Mucosa of gallbladder (tissue), 1 donor: ENCODE data around the gene CTBP2. TPM values are rescaled to one million over a fixed set of nuclear protein-coding genes. Genes with fewer than 3 reads are reported as not detected.
"Not testable (repeated sequence)": the region's sequence is repeated elsewhere in the genome, so short reads cannot be mapped to it uniquely, and the experiment has no call there.

Source experiments
- DNase-seq: peaks from one replicate; pipeline ENCODE4 v3.0.0-alpha.2; 2020; ENCODE audit warnings: low spot score
- total RNA-seq: library from RNA; stranded (reverse); gene quantifications from one replicate; pipeline ENCODE4 v1.2.1, GENCODE V29; 2021
- donor health status: DM: no; HTN: no; CAD: no.

Gene CTBP2
- total RNA-seq, 1 donor from 2014 or later = 99.5 TPM

DNA sequence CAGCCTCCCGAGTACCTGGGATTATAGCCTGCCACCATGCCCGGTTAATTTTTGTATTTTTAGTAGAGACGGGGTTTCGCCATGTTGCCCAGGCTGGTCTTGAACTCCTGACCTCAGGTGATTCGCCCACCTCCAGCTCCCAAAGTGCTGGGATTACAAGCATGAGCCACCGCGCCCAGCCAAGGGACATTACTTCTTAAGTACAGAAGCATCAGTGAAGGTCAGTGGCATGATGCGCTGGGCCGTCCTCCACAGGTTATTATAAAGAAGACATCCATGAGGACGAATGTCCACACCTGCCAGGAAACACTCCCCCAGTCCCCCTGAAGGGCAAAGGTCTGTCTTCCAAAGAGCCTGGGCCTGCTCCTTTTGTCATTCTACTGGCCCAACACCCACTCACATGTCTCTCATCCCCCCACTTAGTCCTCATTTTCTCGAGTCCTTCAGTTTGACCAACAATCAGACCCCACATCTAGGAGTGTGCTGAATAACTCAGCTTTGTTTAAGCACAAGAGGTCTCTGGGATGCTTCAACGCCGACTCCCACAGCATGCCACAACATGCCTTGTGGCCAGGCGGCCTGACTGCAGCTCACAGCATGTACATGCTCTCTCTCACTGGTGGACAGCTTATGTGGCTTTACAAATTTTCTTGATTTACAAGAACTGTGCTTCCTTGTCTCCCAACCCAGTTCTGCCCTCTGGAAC lies 73.0 kb downstream of the CTBP2 start:
- DNase-seq = no peak

DNA sequence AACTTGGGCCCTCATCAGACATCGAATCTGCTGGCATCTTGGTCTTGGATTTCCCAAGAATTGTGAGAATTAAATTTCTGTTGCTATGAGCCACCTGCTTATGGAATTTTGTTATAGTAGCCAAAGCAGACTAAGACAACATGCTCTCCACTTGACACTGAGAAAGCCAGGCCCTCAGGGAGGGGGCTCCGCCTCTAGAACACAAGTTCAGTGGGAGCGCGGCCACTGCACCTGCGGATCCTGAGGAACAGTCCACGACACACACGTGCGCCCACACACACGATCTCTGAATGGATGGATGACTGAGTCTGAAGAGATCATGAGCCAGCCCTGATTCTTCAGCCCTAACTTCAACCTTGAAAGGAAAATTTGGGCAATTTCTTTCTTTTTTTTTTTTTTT lies 73.7 kb downstream of the CTBP2 start:
- no peak for DNase-seq

DNA sequence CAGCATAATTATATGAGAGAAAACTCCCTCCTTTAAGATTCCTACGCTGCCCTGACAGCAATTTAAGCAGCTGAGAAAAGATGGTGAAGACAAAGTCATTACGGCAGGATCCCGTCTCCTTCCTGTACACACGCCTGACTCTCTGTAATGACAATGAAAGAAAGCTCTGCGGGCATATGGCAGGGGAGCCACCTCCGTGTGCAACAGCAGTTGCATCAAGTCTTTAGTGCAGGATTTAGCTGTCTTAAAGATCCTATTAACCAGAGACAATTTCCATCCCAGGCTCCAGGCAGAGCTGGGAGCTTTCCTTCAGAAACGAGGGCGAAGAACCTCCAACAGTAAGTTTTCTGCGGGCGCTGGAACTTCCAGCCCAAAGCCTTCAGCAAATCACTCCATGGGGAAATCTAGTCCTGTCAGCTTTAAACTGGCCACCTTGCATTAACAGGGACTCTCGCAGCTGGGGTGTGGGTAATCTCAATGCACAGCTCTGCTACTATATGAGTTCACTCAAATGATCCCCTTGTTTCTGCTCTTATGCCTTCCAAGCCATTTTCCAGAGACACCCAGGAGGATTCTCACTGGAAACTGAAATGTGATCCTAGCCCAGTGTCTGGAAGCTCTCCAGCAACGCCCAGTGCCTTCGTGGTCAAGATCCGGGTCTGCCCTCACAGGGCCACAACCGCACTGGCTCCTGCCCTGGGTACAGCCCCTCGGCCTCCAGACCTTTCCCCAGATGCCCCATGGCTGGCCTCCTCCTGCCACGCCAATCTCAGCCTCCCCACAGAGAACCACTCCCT lies 74.9 kb downstream of the CTBP2 start:
- no peak for DNase-seq

DNA sequence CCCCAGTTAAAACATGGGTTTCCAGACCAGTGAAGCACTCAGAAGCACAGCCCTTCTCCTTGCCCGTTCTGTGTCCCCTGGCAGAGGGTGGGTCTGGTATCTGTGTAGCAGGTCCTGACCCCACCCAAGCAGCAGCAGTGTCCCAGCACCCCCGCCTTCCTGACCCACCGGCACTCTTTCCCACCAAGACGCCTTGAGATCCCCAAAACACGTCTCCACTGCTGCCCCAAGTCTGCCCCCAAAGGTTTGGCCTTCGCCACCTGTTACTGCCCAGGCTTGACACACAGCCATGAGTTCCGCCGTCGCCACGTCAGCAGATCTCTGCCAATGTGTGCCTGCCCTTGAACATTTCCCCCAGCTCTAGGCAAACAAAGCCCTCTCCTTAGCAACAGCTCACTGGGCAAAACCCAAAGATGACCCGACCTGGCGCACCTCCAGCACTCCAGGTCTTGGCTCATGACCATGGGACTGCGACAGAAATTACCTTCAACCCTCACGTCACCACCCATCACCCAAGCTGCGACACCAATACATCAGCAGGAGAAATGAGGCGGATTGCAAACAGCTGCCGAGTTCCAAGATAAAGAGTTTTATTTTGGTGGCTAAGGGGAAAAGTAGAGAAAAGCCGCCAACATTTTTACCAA lies 75.6 kb downstream of the CTBP2 start:
- peak; percentile 65 for DNase-seq

DNA sequence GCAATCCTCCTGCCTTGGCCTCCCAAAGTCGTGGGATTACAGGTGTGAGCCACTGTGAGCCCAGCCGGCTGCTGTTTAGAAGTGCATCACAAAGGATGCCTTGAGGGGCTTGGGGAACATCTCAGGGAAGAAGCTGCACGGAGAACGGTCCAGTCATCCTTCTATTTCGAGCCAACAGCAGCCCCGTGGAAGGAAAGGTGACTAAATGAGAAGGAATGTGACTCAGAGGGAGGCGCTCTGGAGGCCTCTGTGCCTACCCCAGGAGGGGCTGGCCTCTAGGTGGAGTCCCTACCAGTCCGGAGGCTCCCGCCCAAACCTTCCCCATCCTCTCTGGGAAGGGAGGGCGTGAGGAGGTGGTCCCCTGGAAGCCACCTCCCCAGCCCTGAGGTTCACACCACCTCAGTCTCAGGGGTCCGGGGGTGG lies 76.2 kb downstream of the CTBP2 start:
- peak; percentile 57 for DNase-seq

DNA sequence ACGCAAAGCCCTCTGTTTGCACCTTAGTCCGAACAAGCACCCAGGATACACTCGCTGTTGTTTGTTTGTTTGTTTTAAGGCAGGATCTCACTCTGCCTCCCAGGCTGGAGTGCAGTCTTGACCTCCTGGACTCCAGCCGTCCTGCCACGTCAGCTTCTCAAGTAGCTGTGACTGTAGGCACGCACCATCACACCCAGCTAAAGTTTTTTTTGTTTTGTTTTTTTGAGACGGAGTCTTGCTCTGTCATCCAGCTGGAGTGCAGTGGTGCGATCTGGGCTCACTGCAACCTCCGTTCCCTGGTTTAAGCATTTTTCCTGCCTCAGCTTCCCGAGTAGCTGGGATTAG lies 76.8 kb downstream of the CTBP2 start:
- DNase-seq = peak; percentile 58

DNA sequence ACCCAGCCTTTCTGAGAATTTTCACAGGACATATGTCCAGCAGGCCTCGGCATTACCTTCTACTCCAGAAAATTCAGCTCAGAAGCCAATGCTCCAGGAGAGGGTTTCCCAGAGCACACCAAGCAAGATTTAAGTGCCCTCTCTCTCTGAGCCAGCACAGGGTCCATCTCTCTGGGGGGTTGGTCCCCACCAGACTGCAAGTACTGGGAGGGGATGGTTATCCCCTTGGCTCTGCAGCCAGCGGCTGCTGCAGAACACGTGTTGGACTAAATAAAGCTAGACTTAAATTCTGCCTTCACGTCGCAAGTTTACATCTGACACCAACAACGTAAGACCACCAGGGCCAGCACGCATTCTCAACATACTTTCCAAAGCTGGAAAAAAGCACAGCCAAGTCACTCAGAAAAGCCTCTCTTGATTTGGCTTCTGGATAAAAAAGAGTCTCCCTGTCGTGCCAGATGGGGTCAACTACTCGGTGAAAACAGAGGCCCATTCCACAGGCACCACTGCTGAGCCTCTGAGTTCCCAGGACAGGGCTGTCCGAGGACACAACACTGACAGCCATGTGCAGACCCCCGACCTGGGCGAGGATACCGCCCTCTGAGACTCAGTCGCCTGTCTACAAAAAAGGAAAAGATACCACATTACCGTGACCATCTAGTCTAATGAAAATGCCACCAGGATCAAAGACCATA lies 77.3 kb downstream of the CTBP2 start:
- no peak for DNase-seq

DNA sequence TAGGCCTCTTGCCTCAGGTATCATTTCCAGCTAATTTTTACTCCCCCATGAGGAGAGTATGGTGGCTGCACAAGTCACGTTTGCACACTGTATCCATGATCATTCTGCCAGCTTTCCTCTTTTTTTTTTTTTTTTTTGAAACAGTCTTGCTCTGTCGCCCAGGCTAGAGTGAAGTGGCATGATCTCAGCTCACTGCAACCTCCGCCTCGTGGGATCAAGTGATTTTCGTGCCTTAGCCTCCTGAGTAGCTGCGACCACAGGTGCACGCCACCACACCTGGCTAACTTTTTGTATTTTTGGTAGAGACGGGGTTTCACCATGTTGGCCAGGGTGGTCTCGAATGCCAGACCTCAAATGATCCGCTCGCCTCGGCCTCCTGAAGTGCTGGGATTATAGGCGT lies 77.9 kb downstream of the CTBP2 start:
- not testable (repeated sequence) for DNase-seq

DNA sequence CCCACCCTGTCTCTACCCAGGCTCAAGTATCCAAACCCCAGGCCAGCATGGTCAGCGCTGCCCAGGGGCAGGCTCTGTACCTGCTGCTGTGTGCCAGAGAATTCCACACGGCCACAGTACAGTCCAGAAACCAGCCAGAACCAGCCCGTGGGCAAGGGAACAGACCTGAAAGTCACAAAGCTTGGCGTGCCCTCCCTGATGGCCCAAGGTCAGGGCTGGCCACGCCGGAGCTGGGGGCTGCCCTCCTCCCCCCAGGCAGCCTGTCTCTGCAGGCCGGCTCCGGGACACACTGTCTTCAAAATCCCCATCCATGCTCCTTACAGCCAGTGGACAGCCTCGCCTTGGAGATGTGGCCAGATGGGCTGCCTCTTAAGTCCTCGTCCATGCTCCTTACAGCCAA lies 78.4 kb downstream of the CTBP2 start:
- no peak for DNase-seq

DNA sequence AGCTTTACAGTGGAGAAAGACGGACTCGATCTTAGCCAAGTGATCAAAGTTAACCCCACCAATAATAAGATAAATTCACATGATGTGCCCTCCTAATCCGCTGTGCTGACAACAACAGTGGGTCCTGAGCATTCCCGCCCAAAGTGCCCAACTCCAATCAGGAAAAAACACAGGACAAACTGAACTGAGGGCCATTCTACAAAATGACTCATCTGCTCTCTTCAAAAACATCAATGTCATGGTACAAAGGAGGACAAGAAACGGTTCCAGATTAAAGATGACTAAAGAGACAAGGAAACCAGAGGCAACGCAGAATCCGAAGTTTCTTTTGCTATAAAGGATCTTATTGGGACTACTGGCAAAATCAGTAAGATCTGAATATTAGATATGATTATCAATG lies 79.4 kb downstream of the CTBP2 start:
- DNase-seq = no peak

DNA sequence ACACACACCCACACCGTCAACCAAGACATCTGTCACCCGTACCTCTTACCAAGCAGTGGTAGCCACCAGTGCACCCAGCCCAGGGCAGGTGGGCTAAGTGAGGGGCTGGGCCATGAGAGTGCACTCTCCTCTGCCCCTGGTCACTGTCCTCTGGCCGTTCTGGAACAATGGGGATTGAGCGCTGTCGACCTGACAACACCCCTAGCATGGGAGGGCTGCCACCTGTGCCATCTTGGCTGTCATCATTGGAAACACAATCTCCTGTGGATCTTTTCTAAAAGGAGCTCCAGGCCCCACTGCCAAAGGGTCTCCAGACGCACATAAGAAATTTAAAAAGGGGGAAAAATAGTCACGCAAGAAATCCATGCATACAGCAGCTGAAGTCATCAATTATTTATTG lies 80.1 kb downstream of the CTBP2 start:
- no peak for DNase-seq

DNA sequence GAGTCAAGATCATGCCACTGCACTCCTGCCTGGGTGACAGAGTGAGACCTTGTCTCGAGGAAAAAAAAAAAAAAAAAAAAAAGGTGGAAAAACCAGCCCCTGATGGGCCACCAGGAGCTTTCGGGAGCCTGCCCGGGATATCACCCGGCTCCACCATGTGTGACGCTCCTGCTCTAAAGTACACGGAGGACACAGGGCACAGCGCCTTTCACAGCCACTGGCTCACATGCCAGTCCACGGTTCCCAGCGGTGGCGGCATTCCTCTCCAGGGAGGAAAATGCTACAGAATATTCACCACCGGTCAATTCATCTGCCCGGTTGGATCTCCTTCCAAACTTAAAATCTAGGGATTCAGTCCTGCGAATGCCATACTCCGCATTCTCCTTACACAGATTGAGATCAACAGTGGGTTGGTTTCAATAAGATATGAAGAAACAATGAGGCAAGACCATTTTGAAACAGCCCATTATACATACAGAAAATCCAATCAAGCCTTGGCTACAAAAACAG lies 81.2 kb downstream of the CTBP2 start:
- peak; percentile 50 for DNase-seq

DNA sequence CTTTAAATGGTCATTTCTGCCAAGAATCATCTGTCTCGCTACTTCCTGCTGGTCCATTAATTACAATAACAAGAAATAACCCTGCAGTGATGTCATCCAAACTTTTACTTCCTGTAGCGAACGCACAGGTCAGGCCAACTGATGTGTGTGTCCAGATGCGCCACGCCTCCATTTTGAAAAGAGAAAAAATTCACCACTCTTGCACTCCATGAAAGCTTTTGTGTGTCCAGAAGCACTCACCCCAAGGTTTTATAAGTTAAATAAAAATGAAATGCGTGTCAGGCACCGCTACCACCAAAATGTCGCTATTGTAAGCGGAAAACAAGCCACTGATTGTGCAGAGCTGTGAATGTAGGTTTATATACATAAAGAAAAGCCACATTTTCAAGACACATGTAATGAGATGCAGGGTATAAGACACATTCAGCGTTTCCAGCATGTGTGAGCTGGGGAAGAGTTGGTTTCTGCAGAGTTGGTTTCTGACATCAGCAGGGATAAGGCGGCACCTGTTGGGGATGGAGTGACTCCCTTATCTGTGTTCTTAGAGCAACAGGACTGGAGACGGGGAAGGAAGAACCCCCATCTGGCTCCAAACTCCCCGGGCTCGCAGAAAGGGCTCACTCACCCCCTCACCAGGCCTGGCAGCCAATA lies 83.3 kb downstream of the CTBP2 start:
- no peak for DNase-seq

DNA sequence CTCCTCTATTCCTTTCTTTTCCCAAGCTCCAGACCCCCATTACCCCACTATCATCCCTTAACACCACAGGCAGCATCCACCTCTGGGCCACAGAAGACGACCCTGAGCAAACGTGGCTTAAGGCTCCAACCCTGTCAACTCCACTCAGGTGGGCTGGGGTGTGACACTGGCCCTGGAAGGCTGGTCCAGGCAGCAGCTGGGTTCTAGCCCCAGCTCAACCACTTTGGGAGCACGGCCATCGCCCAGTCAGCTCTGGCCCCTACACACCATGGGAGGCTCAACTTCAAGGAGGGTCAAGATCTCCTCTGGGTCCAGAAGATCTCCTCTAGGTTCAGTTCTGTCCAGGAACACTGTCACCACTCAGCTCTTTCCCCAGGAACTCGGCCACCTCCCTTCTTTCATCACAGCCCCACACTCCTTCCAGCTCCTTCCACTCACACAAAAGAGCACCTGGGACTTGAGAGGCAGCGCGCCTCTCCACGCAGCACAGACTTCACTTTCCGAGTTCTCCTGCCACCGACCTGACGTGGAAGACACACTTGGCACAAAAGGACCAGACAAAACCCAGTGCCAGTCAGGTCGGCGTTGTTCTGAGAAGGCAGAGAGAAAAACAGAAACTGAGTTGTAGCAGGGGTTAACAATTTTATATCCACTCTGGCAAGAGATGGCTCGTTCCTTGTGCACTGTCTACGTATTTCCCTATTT lies 84.1 kb downstream of the CTBP2 start:
- DNase-seq = no peak

DNA sequence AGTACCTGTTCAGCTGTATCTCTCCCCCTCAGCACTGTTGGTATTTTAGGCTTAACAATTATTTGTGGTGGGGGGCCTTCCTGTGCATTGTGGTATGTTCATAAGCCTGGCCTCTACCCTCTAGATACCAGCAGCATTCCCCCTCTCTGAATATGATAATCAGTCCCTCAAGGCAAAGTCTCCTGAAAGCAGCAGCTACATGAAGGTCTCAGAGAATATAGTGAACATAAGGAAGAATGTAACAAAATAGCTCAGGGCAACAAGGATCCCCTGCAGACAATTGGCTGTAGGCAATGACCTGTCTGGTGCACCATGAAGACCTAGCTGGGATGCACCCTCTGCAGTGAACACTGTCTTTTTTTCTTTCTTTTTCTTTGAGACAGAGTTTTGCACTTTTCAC lies 86.4 kb downstream of the CTBP2 start:
- no peak for DNase-seq

DNA sequence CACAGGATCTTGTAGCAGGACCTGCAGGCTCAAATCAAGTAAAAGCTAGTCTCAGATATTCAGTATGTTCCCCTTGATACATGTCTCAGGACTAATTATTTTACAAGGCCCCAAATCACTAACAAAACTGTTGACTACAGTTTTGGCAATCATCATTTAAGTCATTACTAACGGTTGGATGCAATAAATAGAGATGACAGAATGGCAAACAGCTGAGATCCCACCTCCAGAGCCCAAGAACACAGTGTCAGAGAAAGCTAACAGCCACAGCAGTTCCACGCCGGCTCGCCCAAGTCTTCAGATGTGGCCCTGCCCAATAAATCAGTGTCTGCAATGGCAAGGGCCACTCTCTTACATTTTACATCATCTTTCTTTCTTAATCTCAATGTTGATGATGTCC lies 87.6 kb downstream of the CTBP2 start:
- no peak for DNase-seq

DNA sequence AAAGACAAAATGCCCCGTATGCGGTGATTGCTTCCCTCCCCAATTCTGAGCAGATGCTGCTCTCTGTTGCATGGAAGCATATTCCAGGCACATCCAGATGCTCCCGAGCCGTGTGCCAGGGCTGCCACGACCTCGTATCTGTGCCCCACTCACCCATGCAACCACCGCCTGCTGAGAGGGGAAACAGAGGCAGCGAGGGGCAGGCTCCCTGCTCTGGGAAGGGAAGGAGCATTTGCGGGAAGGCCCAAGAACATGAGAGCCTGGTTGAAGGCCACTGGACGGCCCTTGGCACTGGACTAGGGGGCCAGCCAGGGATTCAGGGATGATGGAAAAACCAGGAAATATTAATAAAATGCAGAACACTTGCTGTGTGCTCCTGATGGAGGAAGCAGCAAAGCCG lies 89.4 kb downstream of the CTBP2 start:
- no peak for DNase-seq

DNA sequence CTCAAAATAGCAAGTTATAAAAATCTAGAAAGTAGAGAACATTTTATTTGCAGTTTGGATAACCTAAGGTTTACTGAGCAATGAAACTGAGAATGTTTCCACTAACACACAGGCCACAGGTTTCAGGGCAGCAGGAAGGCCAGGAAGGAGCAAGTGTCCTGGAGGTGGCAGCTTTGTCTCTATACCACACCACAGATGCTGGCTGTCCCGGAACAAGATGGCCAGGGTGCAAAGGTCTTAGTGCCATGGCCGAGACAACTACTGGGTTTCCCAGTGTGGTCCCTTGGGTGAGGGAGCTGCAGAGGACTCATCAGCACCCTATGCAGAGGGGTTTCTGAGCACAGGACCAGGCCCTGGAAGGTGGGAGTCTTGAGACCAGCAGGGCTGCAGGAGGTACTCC lies 92.0 kb downstream of the CTBP2 start:
- no peak for DNase-seq

DNA sequence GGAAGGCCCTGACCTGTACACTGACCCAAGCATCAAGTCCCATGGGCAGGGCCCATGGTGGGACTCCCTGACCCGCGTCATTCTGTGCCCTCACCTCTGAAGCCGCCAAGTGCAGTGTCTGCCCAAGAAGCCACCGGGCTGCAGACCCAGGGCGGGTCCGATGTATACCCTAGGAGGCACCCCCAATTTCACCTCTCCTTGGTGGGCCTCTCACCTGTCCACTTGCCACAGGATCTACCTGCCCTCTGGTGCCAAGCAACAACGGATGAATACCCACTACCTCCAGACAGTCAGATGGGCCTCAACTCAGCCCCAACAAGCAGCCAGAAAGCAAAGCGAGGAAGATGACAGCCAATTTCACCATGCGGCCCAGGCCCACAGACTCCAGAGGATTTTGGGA lies 92.6 kb downstream of the CTBP2 start:
- DNase-seq = no peak

DNA sequence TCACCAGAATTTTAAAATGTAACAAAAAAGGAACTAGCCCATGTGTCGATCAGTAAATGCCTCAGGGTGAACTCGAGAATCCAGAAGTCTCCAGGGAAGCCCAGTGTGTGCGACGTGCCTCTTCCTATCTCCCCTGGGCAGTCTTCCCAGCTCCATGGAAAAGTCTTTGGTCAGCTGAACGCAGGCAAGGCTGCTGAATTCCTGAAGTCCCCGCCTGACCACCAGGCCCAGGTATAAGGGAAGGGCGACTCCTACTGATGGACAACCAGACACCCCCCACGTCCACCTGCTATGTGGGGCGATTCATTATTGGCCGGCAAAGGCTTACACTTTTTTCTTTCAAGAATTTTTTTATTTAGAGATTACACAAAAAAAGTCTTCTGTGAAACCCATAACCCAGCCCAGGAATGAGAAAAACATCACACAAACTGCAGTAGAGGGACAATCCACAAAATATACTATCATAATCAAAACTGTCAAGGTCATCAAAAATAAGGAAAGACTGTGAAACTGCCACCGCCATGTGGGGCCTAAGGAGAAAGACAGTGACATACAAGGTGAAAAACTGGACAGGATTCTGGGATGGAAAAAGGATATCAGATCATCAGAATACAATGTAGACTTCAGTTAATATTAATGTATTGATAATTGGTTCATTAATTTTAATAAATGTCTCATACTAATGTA lies 93.5 kb downstream of the CTBP2 start:
- no peak for DNase-seq
